Cardiac fibroblast (primary cell): Measurements from ENCODE around the gene PLEKHA8.

Experiments used
- DNase-seq, 2 donors: peaks; one replicate each; pipeline versions ENCODE4 v3.0.0 to v3.0.0-alpha.2; 2010; ENCODE audit warnings: low read depth in 2 of 2
- H3K4me3 ChIP-seq, 2 donors: replicated peaks in 1 of 2; 1 replicate in 1 of 2; 2 replicates in 1 of 2; pipeline ENCODE4 v1.5.1; 2011; ENCODE audit warnings: low read depth in 2 of 2, low read length in 2 of 2, mild to moderate bottlenecking in 2 of 2, moderate library complexity in 1 of 2
- TF ChIP-seq, protein P1 (sequence below): IDR thresholded peaks from one replicate; pipeline ENCODE4 v1.5.1; 2011; ENCODE audit warnings: low read depth, mild to moderate bottlenecking, low read length, inconsistent platforms

The PLEKHA8 gene

GRCh38 chr7:30177186-30177585, 149.0 kb downstream of the PLEKHA8 start:
- H3K4me3 ChIP-seq = no peak overlapping the region
- no peak for DNase-seq
- TF ChIP-seq, protein P1, sequence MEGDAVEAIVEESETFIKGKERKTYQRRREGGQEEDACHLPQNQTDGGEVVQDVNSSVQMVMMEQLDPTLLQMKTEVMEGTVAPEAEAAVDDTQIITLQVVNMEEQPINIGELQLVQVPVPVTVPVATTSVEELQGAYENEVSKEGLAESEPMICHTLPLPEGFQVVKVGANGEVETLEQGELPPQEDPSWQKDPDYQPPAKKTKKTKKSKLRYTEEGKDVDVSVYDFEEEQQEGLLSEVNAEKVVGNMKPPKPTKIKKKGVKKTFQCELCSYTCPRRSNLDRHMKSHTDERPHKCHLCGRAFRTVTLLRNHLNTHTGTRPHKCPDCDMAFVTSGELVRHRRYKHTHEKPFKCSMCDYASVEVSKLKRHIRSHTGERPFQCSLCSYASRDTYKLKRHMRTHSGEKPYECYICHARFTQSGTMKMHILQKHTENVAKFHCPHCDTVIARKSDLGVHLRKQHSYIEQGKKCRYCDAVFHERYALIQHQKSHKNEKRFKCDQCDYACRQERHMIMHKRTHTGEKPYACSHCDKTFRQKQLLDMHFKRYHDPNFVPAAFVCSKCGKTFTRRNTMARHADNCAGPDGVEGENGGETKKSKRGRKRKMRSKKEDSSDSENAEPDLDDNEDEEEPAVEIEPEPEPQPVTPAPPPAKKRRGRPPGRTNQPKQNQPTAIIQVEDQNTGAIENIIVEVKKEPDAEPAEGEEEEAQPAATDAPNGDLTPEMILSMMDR = no peak

- H3K4me3 ChIP-seq = no peak overlapping the region
- TF ChIP-seq, protein P1 = no peak
- DNase-seq = no peak
Observed at GRCh38 chr7:30177965-30178364, 149.8 kb downstream of the PLEKHA8 start.

DNA sequence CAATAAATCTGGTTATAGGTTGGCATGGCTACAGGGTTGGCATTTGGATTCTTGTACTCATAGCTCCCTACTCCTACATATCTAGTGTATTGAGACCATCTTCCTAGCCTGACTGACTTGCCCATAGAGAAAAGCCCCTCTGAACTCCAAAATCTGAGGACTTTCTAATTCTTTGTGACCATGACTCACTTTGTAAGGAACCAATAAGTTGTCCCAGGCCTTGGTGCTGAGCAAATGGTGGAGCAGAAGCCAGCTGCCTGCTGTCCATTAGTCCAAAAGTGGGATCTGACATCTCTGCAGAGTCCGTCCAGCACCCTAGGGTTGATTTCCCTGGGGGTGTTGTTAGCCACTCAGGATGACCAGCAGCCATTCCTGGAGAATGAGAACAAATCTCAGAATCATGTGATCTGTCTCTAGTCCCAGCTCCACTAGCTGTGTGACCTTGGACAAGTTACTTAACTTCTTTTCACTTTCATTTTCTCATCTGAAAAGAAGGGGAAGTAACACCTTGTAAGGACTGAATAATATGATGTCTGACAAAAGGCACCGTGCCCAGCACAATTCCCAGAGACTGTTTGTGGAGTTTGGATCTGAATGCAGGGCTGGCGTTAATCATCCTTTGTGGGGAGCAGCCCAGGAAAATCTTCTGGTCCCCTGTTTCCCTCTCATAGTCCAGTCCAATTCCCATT, 150.7 kb downstream of the PLEKHA8 start:
- DNase-seq = no peak
- H3K4me3 ChIP-seq = no peak overlapping the region
- TF ChIP-seq, protein P1 = no peak
